LNCAP (cell line): Measurements from ENCODE around the gene RPS6KA3.

Source experiments
- CTCF ChIP-seq: fragments of 450-650 bp; IDR thresholded peaks from 2 replicates; pipeline ENCODE4 v1.5.1; 2017; ENCODE audit warnings: mild to moderate bottlenecking

RPS6KA3 gene

DNA sequence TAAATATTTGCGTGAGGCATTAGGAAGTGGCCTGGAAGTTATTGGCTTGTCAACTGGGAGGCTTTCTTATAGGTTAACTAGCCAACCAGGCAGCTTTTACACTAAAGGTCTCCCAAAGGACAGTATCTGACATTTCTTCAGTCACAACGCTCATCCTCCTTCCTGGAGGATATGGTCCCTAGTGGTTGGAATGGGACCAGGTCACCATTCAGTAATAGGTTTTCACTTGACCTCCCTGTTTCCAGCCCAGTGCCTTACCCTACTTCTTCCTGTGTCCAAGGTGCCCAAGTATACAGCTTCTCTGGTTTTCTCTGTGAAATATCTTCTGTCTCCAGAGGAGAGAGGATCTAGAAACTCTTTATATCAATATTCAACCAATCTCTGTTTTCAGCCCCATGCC, 38.5 kb downstream of the RPS6KA3 start:
- no peak for TF ChIP-seq CTCF

DNA sequence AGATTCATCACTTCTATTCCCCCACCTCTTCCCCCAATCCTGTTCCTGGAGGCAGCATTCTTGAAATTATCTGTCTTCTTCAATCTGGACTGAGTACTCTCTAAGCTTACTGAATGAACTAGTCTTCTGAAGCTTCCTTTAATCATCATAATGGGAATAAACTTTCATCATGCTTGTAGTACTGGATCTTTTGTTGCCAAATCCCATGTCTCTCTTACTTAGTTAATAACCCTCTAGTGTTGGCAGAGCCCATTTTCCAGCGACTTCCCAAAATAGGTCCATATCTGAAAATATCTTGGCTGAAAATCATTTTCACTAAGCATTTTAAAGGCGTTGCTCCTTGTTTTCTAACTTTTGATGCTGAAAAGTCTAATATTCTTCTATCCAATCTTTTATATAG, 39.6 kb downstream of the RPS6KA3 start:
- no peak for TF ChIP-seq CTCF

GRCh38 chrX:20225488-20225833, 41.2 kb downstream of the RPS6KA3 start:
- TF ChIP-seq CTCF = no peak

- TF ChIP-seq CTCF = no peak
Measured at GRCh38 chrX:20224814-20225487, 41.8 kb downstream of the RPS6KA3 start.

GRCh38 chrX:20221902-20222301, 44.8 kb downstream of the RPS6KA3 start:
- TF ChIP-seq CTCF = no peak

- TF ChIP-seq CTCF = no peak
Measured at GRCh38 chrX:20218836-20219505, 47.7 kb downstream of the RPS6KA3 start.

GRCh38 chrX:20217906-20218305, 48.8 kb downstream of the RPS6KA3 start:
- TF ChIP-seq CTCF = no peak
